ENCODE data around the gene GPR142. TPM values are rescaled to one million over a fixed set of nuclear protein-coding genes. Genes with fewer than 3 reads are reported as not detected.

The GPR142 gene
- not detected in 2 replicates for total RNA-seq (ENCODE audit: low replicate concordance)

GRCh38 chr17:74367206-74367605, at the start of gene GPR142:
Gene GPR142 (plus strand): TSS chr17:74367506. CDS start chr17:74369541, 2,035 bp downstream.

GRCh38 chr17:74325743-74326379, 41.4 kb upstream of the GPR142 start, which contains the start of gene KIF19:
Gene KIF19 (plus strand): TSS chr17:74326226. CDS start chr17:74326350, 124 bp downstream.

GRCh38 chr17:74361230-74362068, 5.9 kb upstream of the GPR142 start, which contains the start of gene BTBD17:
Gene BTBD17 (minus strand): TSS chr17:74361868. CDS start chr17:74361819, 49 bp downstream.

Other genes with a start within 250 kb of the GPR142 start
- gene RPL38, start 163.8 kb upstream of the GPR142 start, total RNA-seq (ENCODE audit: low replicate concordance): 3,835 and 4,379 TPM in 2 replicates
- gene TTYH2, start 153.9 kb upstream of the GPR142 start, total RNA-seq (ENCODE audit: low replicate concordance): 1.7 and 6.3 TPM in 2 replicates
- not detected in 2 replicates for gene DNAI2, start 93.3 kb upstream of the GPR142 start, total RNA-seq (ENCODE audit: low replicate concordance)
- 1.1 TPM in 1 of 2 replicates, not detected in the other for gene KIF19, start 41.3 kb upstream of the GPR142 start, total RNA-seq (ENCODE audit: low replicate concordance)
- not detected in 2 replicates for gene BTBD17, start 5.6 kb upstream of the GPR142 start, total RNA-seq (ENCODE audit: low replicate concordance)
- 9.4 and 9.7 TPM in 2 replicates for gene GPRC5C, start 64.6 kb downstream of the GPR142 start, total RNA-seq (ENCODE audit: low replicate concordance)
- not detected in 2 replicates for gene CD300A, start 99.1 kb downstream of the GPR142 start, total RNA-seq (ENCODE audit: low replicate concordance)
- not detected in 2 replicates for gene CD300LB, start 164.0 kb downstream of the GPR142 start, total RNA-seq (ENCODE audit: low replicate concordance)
- gene CD300C, start 178.6 kb downstream of the GPR142 start, total RNA-seq (ENCODE audit: low replicate concordance): not detected in 2 replicates
- gene CD300H, start 200.0 kb downstream of the GPR142 start, total RNA-seq (ENCODE audit: low replicate concordance): not detected in 2 replicates
- gene CD300LD, start 224.8 kb downstream of the GPR142 start, total RNA-seq (ENCODE audit: low replicate concordance): not detected in 2 replicates